GM12878 (cell line): ENCODE results near the gene RPS19BP1. TPM values are rescaled to one million over a fixed set of nuclear protein-coding genes. Genes with fewer than 3 reads are reported as not detected.

Experiments used
- BCLAF1 ChIP-seq: fragments of 450-650 bp; IDR thresholded peaks from 2 replicates; pipeline ENCODE4 v1.6.1; 2017; ENCODE audit warnings: antibody characterized with exemption, mild to moderate bottlenecking, moderate library complexity
- BHLHE40 ChIP-seq, 2 experiments: fragments of 450-650 bp in 1 of 2; IDR thresholded peaks; 2 replicates each; pipeline ENCODE4 v1.6.1; 2011 to 2017; ENCODE audit warnings: low read depth in 2 of 2, borderline replicate concordance in 1 of 2, improper control_type of control experiment in 1 of 2, low read length in 1 of 2, mild to moderate bottlenecking in 1 of 2
- CTCF ChIP-seq, 3 experiments: IDR thresholded peaks in 2 of 3; conservative IDR thresholded peaks in 1 of 3; 2 replicates each; pipeline ENCODE4 v1.5.1; 2011; ENCODE audit warnings: low read depth in 3 of 3, low read length in 3 of 3, mild to moderate bottlenecking in 3 of 3, control low read depth in 2 of 3, moderate library complexity in 2 of 3, inconsistent platforms in 1 of 3, mixed read lengths in 1 of 3; ENCODE audit not compliant: control insufficient read depth in 2 of 3, insufficient read depth in 1 of 3; ENCODE audit errors: extremely low read depth in 1 of 3
- DPF2 ChIP-seq: fragments of 450-650 bp; IDR thresholded peaks from 2 replicates; pipeline ENCODE4 v1.6.1; 2017; ENCODE audit warnings: mild to moderate bottlenecking
- MEF2B ChIP-seq: fragments of 450-650 bp; IDR thresholded peaks from 2 replicates; pipeline ENCODE4 v1.6.1; 2018; ENCODE audit warnings: mild to moderate bottlenecking, moderate library complexity; ENCODE audit not compliant: partially characterized antibody, poor library complexity, severe bottlenecking
- POU2F2 ChIP-seq: IDR thresholded peaks from 3 replicates; pipeline ENCODE4 v1.6.1; 2011; ENCODE audit warnings: low read depth, mild to moderate bottlenecking, low read length, borderline replicate concordance
- SIX5 ChIP-seq: IDR thresholded peaks from 2 replicates; pipeline ENCODE4 v1.6.1; 2011; ENCODE audit warnings: mild to moderate bottlenecking, low read depth, low read length, moderate library complexity; ENCODE audit not compliant: severe bottlenecking
- SMAD5 ChIP-seq: IDR thresholded peaks from 2 replicates; pipeline ENCODE4 v1.6.1; 2016; ENCODE audit warnings: antibody characterized with exemption, low read depth
- SMC3 ChIP-seq: IDR thresholded peaks from 2 replicates; pipeline ENCODE4 v1.6.1; 2011; ENCODE audit warnings: low read length, improper control_type of control experiment, borderline replicate concordance
- ZNF622 ChIP-seq: fragments of 450-650 bp; IDR thresholded peaks from 2 replicates; pipeline ENCODE4 v1.6.1; 2017; ENCODE audit warnings: mild to moderate bottlenecking, inconsistent platforms
- polyA plus RNA-seq, 11 experiments: library from polyadenylated mRNA; depleted of rRNA in 4 of 11; unstranded in 6 of 11; stranded (reverse) in 5 of 11; fragments of >200 nt; fragmentation: Nextera tagmentation in 4 of 11; fragmentation: Illumina TruSeq in 1 of 11; extraction: Ambion mirVana in 4 of 11; extraction: Trizol in 1 of 11; gene quantifications; 1 replicate in 1 of 11; 2 replicates in 10 of 11; pipeline versions ENCODE4 v1.2.1 to v1.2.3, GENCODE V29; 2011 to 2016; ENCODE audit warnings: inconsistent platforms in 2 of 11, missing spikeins in 2 of 11, low read depth in 1 of 11
- total RNA-seq, 4 experiments: library from RNA; depleted of rRNA in 3 of 4; stranded (reverse); fragments of >200 nt in 3 of 4; fragmentation: Illumina TruSeq in 1 of 4; extraction: Trizol in 1 of 4; gene quantifications; 2 replicates each; pipeline versions ENCODE4 v1.2.1 to v1.2.3, GENCODE V29; 2013 to 2021

RPS19BP1 gene
- total and polyA plus RNA-seq, 10 of the 15 experiments (the other 5 are each of a cell fraction or from before 2014, with no cell fraction given): 2.7 to 206 (median 78.6) TPM

- no peak for TF ChIP-seq BCLAF1
- TF ChIP-seq SMC3: no peak
- no peak for TF ChIP-seq ZNF622
- TF ChIP-seq SMAD5: no peak
- no peak for TF ChIP-seq SIX5
- no peak for TF ChIP-seq CTCF (IDR thresholded peaks at IDR 0.05 in 2 of 3, conservative IDR thresholded peaks at IDR 0.05 in 1 of 3; ENCODE audit: control insufficient read depth in 2 of 3, extremely low read depth in 1 of 3, insufficient read depth in 1 of 3, low read depth in 3 of 3, low read length in 3 of 3)
- TF ChIP-seq MEF2B: no peak
- TF ChIP-seq DPF2: no peak
- TF ChIP-seq POU2F2: no peak
- TF ChIP-seq BHLHE40 (IDR thresholded peaks at IDR 0.05; ENCODE audit: borderline replicate concordance in 1 of 2, low read depth in 2 of 2, low read length in 1 of 2): no peak
These were observed 3.4 kb upstream of the RPS19BP1 start (continued) for GRCh38 chr22:39535831-39536449.
